ENCODE measurements around the gene CACHD1. TPM values are rescaled to one million over a fixed set of nuclear protein-coding genes. Genes with fewer than 3 reads are reported as not detected.

The CACHD1 gene
- total and polyA plus RNA-seq, 2 of the 8 experiments (the other 6 are each of a cell fraction or from before 2014, with no cell fraction given) = 22.2 to 42.5 TPM

DNA sequence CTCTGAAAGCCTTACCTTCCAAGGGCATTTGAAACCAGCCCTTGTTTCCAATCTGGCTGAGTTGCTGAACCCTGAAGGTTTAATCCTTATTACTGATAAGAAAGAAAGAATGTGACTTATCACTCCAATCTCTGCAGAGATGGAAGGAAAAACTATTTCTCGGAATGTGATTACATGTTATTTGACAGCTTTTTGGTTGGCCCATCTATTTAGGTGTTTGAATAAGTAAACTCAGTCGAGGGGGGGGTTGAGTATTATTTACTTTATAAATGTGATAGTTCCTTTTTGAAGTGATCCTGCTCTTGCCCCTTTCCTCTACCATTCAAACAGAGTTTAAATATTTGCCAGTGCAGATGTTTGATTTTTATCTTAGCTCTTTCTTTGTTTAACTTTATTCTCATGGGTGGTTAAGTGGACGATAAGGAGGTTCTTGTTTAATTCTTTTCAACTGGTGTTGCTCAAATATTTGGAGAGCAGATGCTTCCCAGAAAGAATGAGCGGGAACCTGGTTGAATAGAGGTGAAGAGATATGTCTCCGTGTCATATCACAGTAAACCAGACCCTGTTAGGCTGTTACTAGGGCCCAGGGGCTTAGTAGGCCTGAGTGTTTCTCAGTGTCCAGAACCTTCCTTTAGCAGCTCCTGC lies 126.1 kb downstream of the CACHD1 start:
- ChIA-PET POLR2A (ENCODE audit: partially characterized antibody) (interaction anchor here (0.7 to 1.2 kb wide), 3 partner anchors 10 to 23 kb away, joined by 3 read pairs; no protein-coding TSS in a partner anchor), CTCF (ENCODE audit: partially characterized antibody) (interaction anchor here (0.9 to 1.9 kb wide), 3 partner anchors 10 to 12 kb away, joined by 4 to 7 read pairs (median 4); no protein-coding TSS in a partner anchor)
- Histone ChIP-seq H3K4ac (replicated peaks; ENCODE audit: insufficient read length, low read depth, low read length) (no peak overlapping the region), H2BK20ac (ENCODE audit: low read length) (no peak overlapping the region), H2AFZ (ENCODE audit: low read length) (no peak overlapping the region), H3K4me2 (ENCODE audit: insufficient read depth in 1 of 2, low read depth in 2 of 2, low read length in 2 of 2) (no peak overlapping the region; a peak in 1 of 4 replicates), H4K5ac (ENCODE audit: insufficient read length, low read depth, low read length) (no peak overlapping the region), H3K9ac (replicated peaks in 1 of 4; ENCODE audit: extremely low read depth in 1 of 4, low read depth in 3 of 4, low read length in 3 of 4) (no peak overlapping the region; a peak in 1 of 7 replicates), H3K27ac (ENCODE audit: low read depth, low read length) (no peak overlapping the region), H3K56ac (replicated peaks; ENCODE audit: insufficient read length, low read depth, low read length) (no peak overlapping the region), H2AK5ac (ENCODE audit: low read depth, low read length) (no peak overlapping the region), H3K9me3 (ENCODE audit: insufficient read depth in 2 of 2, low read depth in 1 of 2, low read length in 1 of 2) (no peaks in the 10 kb centered on the region), H2BK120ac (replicated peaks; ENCODE audit: low read depth, low read length) (no peak overlapping the region), H2BK12ac (ENCODE audit: low read depth, low read length) (no peak overlapping the region), H3K4me1 (replicated peaks in 1 of 4; ENCODE audit: control insufficient read depth in 3 of 4, insufficient read depth in 4 of 4, low read length in 3 of 4) (peaks cover 0 to 14% (median 3%) of the 10 kb centered on the region in 4 experiments; a peak in 3 of 7 replicates), H2BK5ac (ENCODE audit: low read depth, low read length) (no peak overlapping the region), H4K20me1 (replicated peaks in 1 of 2; ENCODE audit: control insufficient read depth in 1 of 2, insufficient read depth in 2 of 2, low read length in 2 of 2) (no peaks in the 10 kb centered on the region), H4K8ac (ENCODE audit: extremely low read depth, insufficient read depth, low read length) (no peak overlapping the region), H2BK15ac (ENCODE audit: low read length) (no peak overlapping the region), H3K36me3 (ENCODE audit: control insufficient read depth in 2 of 4, insufficient read depth in 4 of 4, low read length in 3 of 4) (peaks cover 0 to 5% (median 0%) of the 10 kb centered on the region in 4 experiments; a peak in 2 of 8 replicates), H4K91ac (replicated peaks; ENCODE audit: insufficient read length, low read length) (no peak overlapping the region), H3K23me2 (ENCODE audit: low read depth, low read length) (no peaks in the 10 kb centered on the region; the same call in 1 of the 2 replicates), H3K18ac (ENCODE audit: extremely low read depth, low read length) (no peak overlapping the region), H3K4me3 (ENCODE audit: extremely low read depth in 1 of 4, insufficient read depth in 2 of 4, low read depth in 3 of 4, low read length in 4 of 4) (no peak overlapping the region), H3K79me2 (ENCODE audit: control insufficient read depth in 1 of 2, insufficient read depth in 2 of 2, low read length in 2 of 2) (peaks cover 0 to 84% of the 10 kb centered on the region in 2 experiments; a peak in 3 of 4 replicates), H3K27me3 (replicated peaks in 1 of 4; ENCODE audit: control insufficient read depth in 3 of 4, extremely low read depth in 1 of 4, insufficient read depth in 3 of 4, low read length in 3 of 4) (no peaks in the 10 kb centered on the region), H3K79me1 (ENCODE audit: low read depth, low read length) (peaks cover 6% of the 10 kb centered on the region), H3K14ac (ENCODE audit: insufficient read length) (no peak overlapping the region), H3K23ac (ENCODE audit: insufficient read length) (no peak overlapping the region)
- TF ChIP-seq, protein P1, sequence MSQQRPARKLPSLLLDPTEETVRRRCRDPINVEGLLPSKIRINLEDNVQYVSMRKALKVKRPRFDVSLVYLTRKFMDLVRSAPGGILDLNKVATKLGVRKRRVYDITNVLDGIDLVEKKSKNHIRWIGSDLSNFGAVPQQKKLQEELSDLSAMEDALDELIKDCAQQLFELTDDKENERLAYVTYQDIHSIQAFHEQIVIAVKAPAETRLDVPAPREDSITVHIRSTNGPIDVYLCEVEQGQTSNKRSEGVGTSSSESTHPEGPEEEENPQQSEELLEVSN (IDR thresholded peaks at IDR 0.05) = peak; percentile 26; the same call in 1 of the 2 replicates
- TF ChIP-seq CTBP2 (IDR thresholded peaks at IDR 0.05; ENCODE audit: borderline replicate concordance, insufficient read depth, insufficient read length, low read length) = no peak
- FAIRE-seq (no peak), DNase-seq (ENCODE audit: low read depth in 1 of 2, low spot score in 2 of 2) (no peak)
- WGBS, 2 experiments (ENCODE audit: extremely low coverage in 1 of 2, insufficient coverage in 1 of 2, insufficient read length in 1 of 2, insufficient replicate concordance in 2 of 2, low coverage in 1 of 2, low lambda C conversion rate in 2 of 2, missing lambda C conversion rate in 1 of 2) = 79% methylated on average over 5 of the region's 5 CpGs; no CpG with 5 or more reads in 1 of the 2 experiments

Measured in H1 (cell line).